Measurements from ENCODE around the gene WDTC1. TPM values are rescaled to one million over a fixed set of nuclear protein-coding genes. Genes with fewer than 3 reads are reported as not detected.
A peak's percentile ranks its signal among the peaks of the same experiment; 100 is the strongest.

WDTC1 gene
- total RNA-seq, 1 donor from 2014 or later: 36.2 TPM

GRCh38 chr1:27293915-27294314 is 59.5 kb downstream of the WDTC1 start:
- Histone ChIP-seq H3K27me3 (no peaks in the 10 kb centered on the region), H3K36me3 (peaks cover 56 to 80% of the 10 kb centered on the region in 2 donors), H3K9me3 (no peaks in the 10 kb centered on the region), H3K27ac (no peak overlapping the region), H3K4me1 (peaks cover 0 to 4% of the 10 kb centered on the region in 2 donors), H3K4me3 (no peak overlapping the region)
- TF ChIP-seq CTCF (IDR thresholded peaks at IDR 0.05): no peak
- intact Hi-C loops (cut with DNase I): no loop called here
- peak in 1 of 2 donors; percentile 30 for DNase-seq (ENCODE audit: low spot score in 2 of 2)

GRCh38 chr1:27296773-27297291 is 62.4 kb downstream of the WDTC1 start:
- peak in 1 of 2 donors; percentile 80 for DNase-seq (ENCODE audit: low spot score in 2 of 2)
- Histone ChIP-seq H3K4me1 (peaks cover 0 to 15% of the 10 kb centered on the region in 2 donors), H3K27me3 (no peaks in the 10 kb centered on the region), H3K9me3 (no peaks in the 10 kb centered on the region), H3K27ac (no peak overlapping the region), H3K4me3 (no peak overlapping the region), H3K36me3 (peaks cover 51 to 70% of the 10 kb centered on the region in 2 donors)
- intact Hi-C loops (cut with DNase I): loop anchor here (5.0 kb wide), 1 partner anchor 365 kb away; no protein-coding TSS in a partner anchor
- peak; percentile 46 to 79 (median 79) for TF ChIP-seq CTCF (IDR thresholded peaks at IDR 0.05)

GRCh38 chr1:27297903-27298302 is 63.5 kb downstream of the WDTC1 start:
- peaks cover 52 to 69% of the 10 kb centered on the region in 2 donors for H3K36me3 ChIP-seq
- H3K27me3 ChIP-seq: no peaks in the 10 kb centered on the region
- peaks cover 0 to 15% of the 10 kb centered on the region in 2 donors for H3K4me1 ChIP-seq
- no peaks in the 10 kb centered on the region for H3K9me3 ChIP-seq
- peak in 1 of 2 donors; percentile 59 for DNase-seq (ENCODE audit: low spot score in 2 of 2)
- H3K27ac ChIP-seq: peak overlapping the region in 1 of 2 donors; percentile 71
- intact Hi-C loops (cut with DNase I): loop anchor here (5.0 kb wide), 1 partner anchor 364 kb away; no protein-coding TSS in a partner anchor
- TF ChIP-seq CTCF (IDR thresholded peaks at IDR 0.05): no peak
- no peak overlapping the region for H3K4me3 ChIP-seq

GRCh38 chr1:27298632-27299384 is 64.4 kb downstream of the WDTC1 start:
- Histone ChIP-seq H3K9me3 (no peaks in the 10 kb centered on the region), H3K36me3 (peaks cover 54 to 66% of the 10 kb centered on the region in 2 donors), H3K27me3 (no peaks in the 10 kb centered on the region), H3K4me1 (peaks cover 0 to 15% of the 10 kb centered on the region in 2 donors), H3K4me3 (no peak overlapping the region), H3K27ac (peak overlapping the region; percentile 67 to 71)
- no peak for TF ChIP-seq CTCF (IDR thresholded peaks at IDR 0.05)
- intact Hi-C loops (cut with DNase I): loop anchor here (5.0 kb wide), 1 partner anchor 363 kb away; no protein-coding TSS in a partner anchor
- DNase-seq (ENCODE audit: low spot score in 2 of 2): peak in 1 of 2 donors; percentile 55

- Histone ChIP-seq H3K27me3 (no peaks in the 10 kb centered on the region), H3K4me3 (no peak overlapping the region), H3K27ac (peak overlapping the region; percentile 67 to 71), H3K36me3 (peaks cover 50 to 64% of the 10 kb centered on the region in 2 donors), H3K4me1 (peaks cover 0 to 15% of the 10 kb centered on the region in 2 donors), H3K9me3 (no peaks in the 10 kb centered on the region)
- intact Hi-C loops (cut with DNase I): loop anchor here (2.0 to 5.0 kb wide), 2 partner anchors 305 to 363 kb away; partner anchors contain the start of gene AHDC1
- TF ChIP-seq CTCF (IDR thresholded peaks at IDR 0.05): no peak
- peak in 1 of 2 donors; percentile 82 for DNase-seq (ENCODE audit: low spot score in 2 of 2)
Observed at GRCh38 chr1:27299385-27300271, 65.2 kb downstream of the WDTC1 start.
